Lung (tissue), 12 donors: ENCODE results near the gene DOCK6. TPM values are rescaled to one million over a fixed set of nuclear protein-coding genes. Genes with fewer than 3 reads are reported as not detected.

Experiments
- ATAC-seq: fragments of 200-7000 bp; cut with Tn5 transposase; one replicate; pipeline ENCODE4 v1.9.1; 2020; ENCODE audit warnings: moderate number of reproducible peaks; ENCODE audit not compliant: insufficient read depth, low FRiP score
- DNase-seq, 3 donors: peaks; one replicate each; pipeline ENCODE4 v3.0.0-alpha.2; 2013 to 2017
- H3K27ac ChIP-seq, 2 donors: one replicate each; pipeline ENCODE4 v1.5.1; 2013; ENCODE audit warnings: mild to moderate bottlenecking in 2 of 2, moderate library complexity in 2 of 2, control low read depth in 1 of 2, inconsistent platforms in 1 of 2, low read depth in 1 of 2, low read length in 1 of 2
- H3K27me3 ChIP-seq, 3 donors: one replicate each; pipeline ENCODE4 v1.5.1; 2013; ENCODE audit warnings: low read length in 2 of 3; ENCODE audit not compliant: control insufficient read depth in 3 of 3, insufficient read depth in 3 of 3
- H3K36me3 ChIP-seq, 4 donors: one replicate each; pipeline ENCODE4 v1.5.1; 2013; ENCODE audit warnings: low read length in 4 of 4, mild to moderate bottlenecking in 1 of 4, moderate library complexity in 1 of 4; ENCODE audit not compliant: control insufficient read depth in 4 of 4, insufficient read depth in 4 of 4
- H3K4me1 ChIP-seq, 5 donors: one replicate each; pipeline ENCODE4 v1.5.1; 2013; ENCODE audit warnings: low read length in 5 of 5, mild to moderate bottlenecking in 2 of 5, moderate library complexity in 1 of 5; ENCODE audit not compliant: control insufficient read depth in 5 of 5, insufficient read depth in 5 of 5
- H3K4me3 ChIP-seq: one replicate; pipeline ENCODE4 v1.5.1; 2013; ENCODE audit warnings: mild to moderate bottlenecking, control low read depth, moderate library complexity
- H3K9ac ChIP-seq, 2 donors: one replicate each; pipeline ENCODE4 v1.5.1; 2013; ENCODE audit warnings: low read length in 2 of 2, control low read depth in 1 of 2; ENCODE audit not compliant: insufficient read depth in 1 of 2
- H3K9me3 ChIP-seq, 4 donors: one replicate each; pipeline ENCODE4 v1.5.1; 2013; ENCODE audit warnings: low read length in 3 of 4, mild to moderate bottlenecking in 1 of 4, moderate library complexity in 1 of 4; ENCODE audit not compliant: control insufficient read depth in 4 of 4, insufficient read depth in 3 of 4
- WGBS, 2 donors: extraction: QIAGEN DNeasy Blood & Tissue Kit; methylation state at CpG; one replicate each; pipeline ENCODE4 v1.1.7; 2013; 5-methylcytosine and 5-hydroxymethylcytosine counted together
- polyA plus RNA-seq, 2 donors: library from polyadenylated mRNA; stranded (reverse); fragments of 200-250 nt; gene quantifications; one replicate each; pipeline ENCODE4 v1.2.1, GENCODE V29; 2013
- total RNA-seq, 2 donors: library from RNA; depleted of rRNA in 1 of 2; stranded (reverse); fragments of >200 nt in 1 of 2; gene quantifications; one replicate each; pipeline ENCODE4 v1.2.1, GENCODE V29; 2014 to 2021
- TF ChIP-seq, protein P1 (sequence below): IDR thresholded peaks from 2 replicates; pipeline ENCODE4 v1.5.1; 2012; ENCODE audit warnings: mild to moderate bottlenecking; ENCODE audit errors: control extremely low read depth, extremely low read depth
- donor health status: control.
- donor health status: control.
- donor health status: Bipolar disorder and iron deficiency.
- donor health status: healthy.
- donor health status: DM: yes; HTN: yes; CAD: no.

The DOCK6 gene
- total and polyA plus RNA-seq, 4 donors, result 38.6 to 129 (median 73.7) TPM

DNA sequence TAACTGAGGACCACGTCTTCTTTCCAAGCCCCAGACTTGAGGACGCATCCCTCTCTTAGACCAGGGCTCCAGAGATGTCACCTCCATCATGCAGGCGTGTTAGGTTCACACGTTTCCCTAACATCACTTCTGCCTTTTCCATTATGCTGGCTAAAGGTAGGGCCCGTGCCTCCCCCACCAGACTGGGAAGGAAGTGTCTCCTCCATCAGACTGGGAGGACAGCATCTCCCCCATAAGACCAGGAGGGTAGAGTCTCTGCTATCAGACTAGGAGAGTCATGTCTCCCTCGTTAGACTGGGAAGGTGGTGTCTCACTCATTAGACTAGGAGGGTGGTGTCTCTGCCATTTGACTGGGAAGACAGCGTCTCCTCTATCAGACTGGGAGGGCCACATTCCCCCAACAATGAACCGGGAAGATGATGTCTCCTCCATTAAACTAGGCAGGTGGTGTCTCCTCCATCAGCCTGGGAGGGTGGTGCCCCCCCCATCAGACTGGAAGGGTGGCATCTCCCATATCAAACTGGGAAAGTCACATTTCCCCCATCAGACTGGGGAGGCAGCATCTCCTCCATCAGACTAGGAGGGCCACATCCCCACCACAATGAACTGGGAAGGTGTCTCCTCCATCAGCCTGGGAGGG lies 88.7 kb downstream of the DOCK6 start:
- Histone ChIP-seq H3K27ac (no peak overlapping the region), H3K27me3 (no peaks in the 10 kb centered on the region), H3K4me1 (no peaks in the 10 kb centered on the region), H3K4me3 (no peak overlapping the region), H3K36me3 (peaks cover 13 to 66% (median 64%) of the 10 kb centered on the region in 4 donors), H3K9ac (no peak overlapping the region), H3K9me3 (no peaks in the 10 kb centered on the region)
- DNase-seq (no peak), ATAC-seq (no peak)
- 80 to 82% methylated on average over 8 of the region's 8 CpGs for WGBS, 2 donors
- TF ChIP-seq, protein P1, sequence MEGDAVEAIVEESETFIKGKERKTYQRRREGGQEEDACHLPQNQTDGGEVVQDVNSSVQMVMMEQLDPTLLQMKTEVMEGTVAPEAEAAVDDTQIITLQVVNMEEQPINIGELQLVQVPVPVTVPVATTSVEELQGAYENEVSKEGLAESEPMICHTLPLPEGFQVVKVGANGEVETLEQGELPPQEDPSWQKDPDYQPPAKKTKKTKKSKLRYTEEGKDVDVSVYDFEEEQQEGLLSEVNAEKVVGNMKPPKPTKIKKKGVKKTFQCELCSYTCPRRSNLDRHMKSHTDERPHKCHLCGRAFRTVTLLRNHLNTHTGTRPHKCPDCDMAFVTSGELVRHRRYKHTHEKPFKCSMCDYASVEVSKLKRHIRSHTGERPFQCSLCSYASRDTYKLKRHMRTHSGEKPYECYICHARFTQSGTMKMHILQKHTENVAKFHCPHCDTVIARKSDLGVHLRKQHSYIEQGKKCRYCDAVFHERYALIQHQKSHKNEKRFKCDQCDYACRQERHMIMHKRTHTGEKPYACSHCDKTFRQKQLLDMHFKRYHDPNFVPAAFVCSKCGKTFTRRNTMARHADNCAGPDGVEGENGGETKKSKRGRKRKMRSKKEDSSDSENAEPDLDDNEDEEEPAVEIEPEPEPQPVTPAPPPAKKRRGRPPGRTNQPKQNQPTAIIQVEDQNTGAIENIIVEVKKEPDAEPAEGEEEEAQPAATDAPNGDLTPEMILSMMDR, result no peak

DNA sequence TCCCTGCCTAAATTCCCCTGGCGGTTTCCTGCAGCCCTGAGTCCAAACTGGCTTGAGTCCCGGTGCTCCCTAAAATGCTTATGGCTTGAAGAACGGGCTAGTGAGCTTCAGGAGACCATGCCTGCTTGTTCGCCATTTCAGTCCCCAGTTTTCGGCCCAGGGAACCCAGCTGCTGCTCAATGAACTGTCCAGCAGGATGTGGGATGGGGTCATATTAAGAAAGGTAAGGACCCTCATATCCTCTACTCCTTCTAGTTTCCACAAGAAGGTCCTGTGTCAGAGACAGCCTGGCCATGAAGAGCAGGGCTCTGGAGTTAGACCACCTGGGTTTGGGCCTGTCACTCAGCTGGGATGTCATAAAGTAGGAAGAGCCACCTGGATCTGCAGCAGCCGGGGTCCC lies 89.7 kb downstream of the DOCK6 start:
- H3K27me3 ChIP-seq, result no peaks in the 10 kb centered on the region
- TF ChIP-seq, protein P1, result no peak
- 91 to 92% methylated on average over 6 of the region's 6 CpGs for WGBS, 2 donors
- DNase-seq (no peak), ATAC-seq (no peak)
- no peaks in the 10 kb centered on the region for H3K9me3 ChIP-seq
- H3K36me3 ChIP-seq, result peaks cover 20 to 69% (median 63%) of the 10 kb centered on the region in 4 donors
- H3K4me1 ChIP-seq, result peaks cover 0 to 2% (median 0%) of the 10 kb centered on the region in 5 donors
- no peak overlapping the region for H3K4me3 ChIP-seq
- H3K27ac ChIP-seq, result peak overlapping the region in 1 of 2 donors; percentile 1
- no peak overlapping the region for H3K9ac ChIP-seq

DNA sequence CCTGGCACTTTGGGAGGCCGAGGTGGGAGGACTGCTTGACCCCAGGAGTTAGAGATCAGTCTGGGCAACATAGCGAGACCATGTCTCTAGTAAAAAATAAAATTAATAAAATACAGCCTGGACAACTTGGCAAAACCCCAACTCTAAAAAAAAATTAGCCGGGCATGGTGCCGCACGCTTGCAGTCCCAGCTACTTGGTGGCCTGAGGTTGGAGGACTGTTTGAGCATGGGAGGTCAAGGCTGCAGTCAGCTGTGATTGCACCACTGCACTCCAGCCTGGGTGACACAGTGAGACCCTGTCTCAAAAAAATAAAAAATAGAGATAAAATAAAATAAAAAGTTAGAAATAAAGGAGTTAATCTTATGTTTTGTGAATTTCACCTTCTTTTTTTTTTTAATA lies 91.2 kb downstream of the DOCK6 start:
- Histone ChIP-seq H3K27me3 (no peaks in the 10 kb centered on the region), H3K27ac (no peak overlapping the region), H3K4me3 (no peak overlapping the region), H3K36me3 (peaks cover 16 to 66% (median 61%) of the 10 kb centered on the region in 4 donors), H3K9me3 (no peaks in the 10 kb centered on the region), H3K4me1 (peaks cover 0 to 6% (median 2%) of the 10 kb centered on the region in 5 donors), H3K9ac (no peak overlapping the region)
- TF ChIP-seq, protein P1, result no peak
- no peak for DNase-seq
- ATAC-seq, result no peak
- WGBS, 2 donors, result 79 to 88% methylated on average over 5 of the region's 5 CpGs
